SU-DHL-6 (cell line): ENCODE data around the gene ALDH18A1.

Experiments
- H2AFZ ChIP-seq: fragments of 200-600 bp; sonication (generic); 2 replicates; pipeline ENCODE4 v1.6.1; 2014; ENCODE audit warnings: low read depth, mild to moderate bottlenecking, moderate library complexity, mixed read lengths, antibody characterized with exemption, low read length; ENCODE audit not compliant: severe bottlenecking
- H3F3A ChIP-seq: fragments of 200-600 bp; shearing (Covaris generic); 2 replicates; pipeline ENCODE4 v1.6.0; 2016; ENCODE audit warnings: antibody characterized with exemption, mild to moderate bottlenecking; ENCODE audit not compliant: insufficient read depth
- H3K27ac ChIP-seq: fragments of 200-600 bp; sonication (generic); 2 replicates; pipeline ENCODE4 v1.5.1; 2016; ENCODE audit warnings: low read depth, mild to moderate bottlenecking, low read length, moderate library complexity, mixed read lengths
- H3K27me3 ChIP-seq: fragments of 200-600 bp; sonication (generic), shearing (Covaris generic); 2 replicates; pipeline ENCODE4 v1.6.0; 2014; ENCODE audit warnings: mild to moderate bottlenecking, low read length
- H3K36me3 ChIP-seq: fragments of 200-600 bp; sonication (generic); 2 replicates; pipeline ENCODE4 v1.6.1; 2014; ENCODE audit warnings: mild to moderate bottlenecking, low read length, mixed read lengths
- H3K4me2 ChIP-seq: fragments of 300-600, 200-600 bp; shearing (Covaris generic), sonication (generic); 2 replicates; pipeline ENCODE4 v1.6.0; 2014; ENCODE audit warnings: low read length, low read depth, mild to moderate bottlenecking; ENCODE audit not compliant: poor library complexity, severe bottlenecking
- H3K4me3 ChIP-seq: fragments of 200-600 bp; sonication (generic); 2 replicates; pipeline ENCODE4 v1.5.1; 2014; ENCODE audit warnings: antibody characterized with exemption, low read length, mild to moderate bottlenecking, mixed read lengths; ENCODE audit not compliant: insufficient read depth, poor library complexity, severe bottlenecking
- H3K79me2 ChIP-seq: fragments of 200-600 bp; sonication (generic); 2 replicates; pipeline ENCODE4 v1.6.1; 2014; ENCODE audit warnings: mild to moderate bottlenecking, low read length, moderate library complexity; ENCODE audit not compliant: insufficient read depth
- H3K9ac ChIP-seq: fragments of 200-600 bp; sonication (generic); 2 replicates; pipeline ENCODE4 v1.7.0; 2014; ENCODE audit warnings: mild to moderate bottlenecking, low read length
- H3K9me2 ChIP-seq: fragments of 200-600 bp; sonication (generic); replicated peaks from 2 replicates; pipeline ENCODE4 v1.6.1; 2014; ENCODE audit warnings: low read length; ENCODE audit not compliant: insufficient read depth
- H3K9me3 ChIP-seq: fragments of 200-600 bp; sonication (generic); 2 replicates; pipeline ENCODE4 v1.6.1; 2014; ENCODE audit warnings: low read length, mixed read lengths; ENCODE audit not compliant: insufficient read depth
- H4K20me1 ChIP-seq: fragments of 200-600 bp; sonication (generic); 2 replicates; pipeline ENCODE4 v1.6.1; 2014; ENCODE audit warnings: low read depth, mild to moderate bottlenecking, antibody characterized with exemption, low read length, moderate library complexity, mixed read lengths
- EZH2phosphoT487 ChIP-seq: fragments of 200-600 bp; sonication (generic), shearing (Covaris generic); conservative IDR thresholded peaks from 2 replicates; pipeline ENCODE4 v1.6.1; 2018; ENCODE audit warnings: mild to moderate bottlenecking, antibody characterized with exemption, low read length, moderate library complexity, mixed read lengths
- TF ChIP-seq, protein P1 (sequence below): fragments of 200-600 bp; sonication (generic); IDR thresholded peaks from one replicate; pipeline ENCODE4 v1.5.1; 2017; ENCODE audit warnings: antibody characterized with exemption, mild to moderate bottlenecking, low read length, moderate library complexity; ENCODE audit not compliant: insufficient read depth, poor library complexity, severe bottlenecking

The ALDH18A1 gene

GRCh38 chr10:95657250-95657649, 739 bp upstream of the ALDH18A1 start:
- peaks cover 9% of the 10 kb centered on the region; the same call in 1 of the 2 replicates for H3K36me3 ChIP-seq
- no peaks in the 10 kb centered on the region for H3K9me2 ChIP-seq
- H3K27ac ChIP-seq, result no peak overlapping the region
- TF ChIP-seq EZH2phosphoT487, result no peak
- TF ChIP-seq, protein P1, sequence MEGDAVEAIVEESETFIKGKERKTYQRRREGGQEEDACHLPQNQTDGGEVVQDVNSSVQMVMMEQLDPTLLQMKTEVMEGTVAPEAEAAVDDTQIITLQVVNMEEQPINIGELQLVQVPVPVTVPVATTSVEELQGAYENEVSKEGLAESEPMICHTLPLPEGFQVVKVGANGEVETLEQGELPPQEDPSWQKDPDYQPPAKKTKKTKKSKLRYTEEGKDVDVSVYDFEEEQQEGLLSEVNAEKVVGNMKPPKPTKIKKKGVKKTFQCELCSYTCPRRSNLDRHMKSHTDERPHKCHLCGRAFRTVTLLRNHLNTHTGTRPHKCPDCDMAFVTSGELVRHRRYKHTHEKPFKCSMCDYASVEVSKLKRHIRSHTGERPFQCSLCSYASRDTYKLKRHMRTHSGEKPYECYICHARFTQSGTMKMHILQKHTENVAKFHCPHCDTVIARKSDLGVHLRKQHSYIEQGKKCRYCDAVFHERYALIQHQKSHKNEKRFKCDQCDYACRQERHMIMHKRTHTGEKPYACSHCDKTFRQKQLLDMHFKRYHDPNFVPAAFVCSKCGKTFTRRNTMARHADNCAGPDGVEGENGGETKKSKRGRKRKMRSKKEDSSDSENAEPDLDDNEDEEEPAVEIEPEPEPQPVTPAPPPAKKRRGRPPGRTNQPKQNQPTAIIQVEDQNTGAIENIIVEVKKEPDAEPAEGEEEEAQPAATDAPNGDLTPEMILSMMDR, result no peak
- H3K79me2 ChIP-seq, result peaks cover 37% of the 10 kb centered on the region
- no peaks in the 10 kb centered on the region for H3F3A ChIP-seq
- no peaks in the 10 kb centered on the region for H4K20me1 ChIP-seq
- no peaks in the 10 kb centered on the region for H3K9me3 ChIP-seq
- peak overlapping the region; percentile 74 for H3K9ac ChIP-seq
- H3K4me2 ChIP-seq, result peak overlapping the region; percentile 66
- H3K4me3 ChIP-seq, result peak overlapping the region; percentile 78
- H3K27me3 ChIP-seq, result no peaks in the 10 kb centered on the region
- peak overlapping the region; percentile 64 for H2AFZ ChIP-seq

- peaks cover 40% of the 10 kb centered on the region for H3K79me2 ChIP-seq
- H3K36me3 ChIP-seq, result peaks cover 18% of the 10 kb centered on the region
- TF ChIP-seq, protein P1, result no peak
- TF ChIP-seq EZH2phosphoT487, result no peak
- peak overlapping the region; percentile 64 for H2AFZ ChIP-seq
- peak overlapping the region; percentile 78 for H3K4me3 ChIP-seq
- peak overlapping the region; percentile 74 for H3K9ac ChIP-seq
- no peaks in the 10 kb centered on the region for H3K27me3 ChIP-seq
- no peaks in the 10 kb centered on the region for H3K9me2 ChIP-seq
- H4K20me1 ChIP-seq, result no peaks in the 10 kb centered on the region
- H3K9me3 ChIP-seq, result 0 out of 2 replicates have a peak, but pooled peaks cover 3% of the 10 kb centered on the region
- H3K27ac ChIP-seq, result peak overlapping the region; percentile 44; the same call in 1 of the 2 replicates
- no peaks in the 10 kb centered on the region for H3F3A ChIP-seq
- peak overlapping the region; percentile 66 for H3K4me2 ChIP-seq
Observed at GRCh38 chr10:95655571-95656290, 780 bp downstream of the ALDH18A1 start.

GRCh38 chr10:95653895-95654294, 2.6 kb downstream of the ALDH18A1 start:
- H3K4me2 ChIP-seq, result no peak overlapping the region
- peaks cover 53% of the 10 kb centered on the region for H3K79me2 ChIP-seq
- no peaks in the 10 kb centered on the region for H4K20me1 ChIP-seq
- H3K27me3 ChIP-seq, result no peaks in the 10 kb centered on the region
- H2AFZ ChIP-seq, result no peak overlapping the region
- no peak overlapping the region for H3K27ac ChIP-seq
- H3K4me3 ChIP-seq, result no peak overlapping the region
- no peak for TF ChIP-seq EZH2phosphoT487
- TF ChIP-seq, protein P1, result no peak
- H3K9ac ChIP-seq, result no peak overlapping the region
- no peaks in the 10 kb centered on the region for H3K9me2 ChIP-seq
- peaks cover 21% of the 10 kb centered on the region for H3K36me3 ChIP-seq
- H3K9me3 ChIP-seq, result 0 out of 2 replicates have a peak, but pooled peaks cover 3% of the 10 kb centered on the region
- no peaks in the 10 kb centered on the region for H3F3A ChIP-seq
